ENCODE results near the gene TREX2. TPM values are rescaled to one million over a fixed set of nuclear protein-coding genes. Genes with fewer than 3 reads are reported as not detected.

Gene TREX2
- total RNA-seq, 1 donor from 2014 or later, result 0.80 TPM

GRCh38 chrX:153465691-153466380 is 20.0 kb upstream of the TREX2 start:
- Mint-ChIP-seq H3K9me3 (ENCODE audit: low read depth) (peaks cover 6% of the 10 kb centered on the region), H3K36me3 (ENCODE audit: low read depth) (peaks cover 1% of the 10 kb centered on the region), H3K4me1 (ENCODE audit: low read depth) (peaks cover 9% of the 10 kb centered on the region), H3K27ac (ENCODE audit: unreplicated experiment) (no peak overlapping the region), H3K27me3 (ENCODE audit: low read depth) (no peaks in the 10 kb centered on the region), H3K4me3 (ENCODE audit: unreplicated experiment) (no peak overlapping the region)
- no peak for TF ChIP-seq CTCF (IDR thresholded peaks at IDR 0.05)
- no peak for DNase-seq (ENCODE audit: low spot score)

DNA sequence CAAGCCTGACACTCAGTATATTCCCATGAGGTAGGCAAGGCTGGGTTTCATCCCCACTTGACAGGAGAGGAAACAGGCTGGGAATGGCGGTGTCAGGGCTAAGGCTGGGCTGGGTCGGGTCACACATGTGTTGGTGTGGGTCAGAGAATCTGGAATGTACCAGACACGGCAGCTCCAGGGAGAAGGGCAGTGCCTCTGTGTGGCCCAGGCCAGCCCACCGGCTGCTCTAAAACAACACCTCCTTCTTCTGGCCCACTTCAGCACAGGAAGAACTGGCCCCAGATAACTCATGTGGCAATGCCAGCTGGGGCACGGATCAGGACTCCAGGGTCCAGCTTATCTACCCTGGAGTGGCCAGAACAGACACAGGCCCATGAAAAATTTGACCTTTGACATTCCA is 18.3 kb upstream of the TREX2 start:
- Mint-ChIP-seq H3K36me3 (ENCODE audit: low read depth) (peaks cover 3% of the 10 kb centered on the region), H3K9me3 (ENCODE audit: low read depth) (peaks cover 8% of the 10 kb centered on the region), H3K4me3 (ENCODE audit: unreplicated experiment) (no peak overlapping the region), H3K4me1 (ENCODE audit: low read depth) (peaks cover 15% of the 10 kb centered on the region), H3K27me3 (ENCODE audit: low read depth) (no peaks in the 10 kb centered on the region), H3K27ac (ENCODE audit: unreplicated experiment) (no peak overlapping the region)
- no peak for TF ChIP-seq CTCF (IDR thresholded peaks at IDR 0.05)
- no peak for DNase-seq (ENCODE audit: low spot score)

DNA sequence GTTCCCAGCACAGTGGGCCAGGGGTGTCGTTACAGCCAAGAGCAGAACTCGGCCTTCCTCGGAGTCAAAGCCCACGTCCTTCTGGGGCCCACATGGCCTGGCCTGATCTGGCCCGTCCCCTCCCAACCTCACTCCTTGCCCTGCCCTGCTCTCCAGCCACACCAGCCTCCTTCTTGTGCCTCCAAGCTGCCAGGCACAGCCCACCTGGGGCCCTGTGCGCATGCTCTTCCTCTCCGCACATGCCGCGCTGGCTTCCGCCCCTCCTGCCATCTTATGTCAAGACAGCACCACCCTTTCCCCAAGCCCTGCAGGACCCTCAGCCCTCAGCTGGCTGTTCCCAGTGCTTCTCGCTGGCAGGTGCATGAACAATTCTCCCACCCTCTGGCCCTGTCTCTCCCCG is 17.7 kb upstream of the TREX2 start:
- no peak overlapping the region for H3K27ac Mint-ChIP-seq (ENCODE audit: unreplicated experiment)
- H3K27me3 Mint-ChIP-seq (ENCODE audit: low read depth), result no peaks in the 10 kb centered on the region
- peaks cover 3% of the 10 kb centered on the region for H3K36me3 Mint-ChIP-seq (ENCODE audit: low read depth)
- no peak overlapping the region for H3K4me3 Mint-ChIP-seq (ENCODE audit: unreplicated experiment)
- H3K4me1 Mint-ChIP-seq (ENCODE audit: low read depth), result peaks cover 12% of the 10 kb centered on the region
- no peak for DNase-seq (ENCODE audit: low spot score)
- peaks cover 8% of the 10 kb centered on the region for H3K9me3 Mint-ChIP-seq (ENCODE audit: low read depth)
- no peak for TF ChIP-seq CTCF (IDR thresholded peaks at IDR 0.05)

DNA sequence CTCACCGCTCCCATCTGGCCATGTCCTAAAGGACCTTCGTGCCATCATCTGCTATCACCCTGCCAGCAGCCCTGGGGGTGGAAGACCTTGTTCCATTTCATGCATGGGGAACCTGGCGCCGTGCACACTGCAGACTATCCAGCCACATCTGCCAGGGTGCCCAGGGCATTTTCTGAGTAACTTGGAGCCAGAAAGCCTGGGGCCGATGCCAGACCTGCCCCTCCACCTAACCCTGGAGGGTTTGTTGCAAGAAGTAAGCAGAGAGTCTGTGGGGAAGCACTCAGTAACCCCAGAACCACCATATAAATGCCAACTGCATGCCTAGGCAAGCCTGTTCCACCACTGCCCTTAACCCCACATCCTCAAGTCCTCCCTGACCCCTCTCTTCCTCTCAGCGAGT is 17.2 kb upstream of the TREX2 start:
- H3K27me3 Mint-ChIP-seq (ENCODE audit: low read depth), result no peaks in the 10 kb centered on the region
- peaks cover 3% of the 10 kb centered on the region for H3K36me3 Mint-ChIP-seq (ENCODE audit: low read depth)
- no peak overlapping the region for H3K4me3 Mint-ChIP-seq (ENCODE audit: unreplicated experiment)
- H3K9me3 Mint-ChIP-seq (ENCODE audit: low read depth), result peaks cover 8% of the 10 kb centered on the region
- H3K27ac Mint-ChIP-seq (ENCODE audit: unreplicated experiment), result no peak overlapping the region
- TF ChIP-seq CTCF (IDR thresholded peaks at IDR 0.05), result no peak
- H3K4me1 Mint-ChIP-seq (ENCODE audit: low read depth), result peaks cover 12% of the 10 kb centered on the region
- DNase-seq (ENCODE audit: low spot score), result no peak

DNA sequence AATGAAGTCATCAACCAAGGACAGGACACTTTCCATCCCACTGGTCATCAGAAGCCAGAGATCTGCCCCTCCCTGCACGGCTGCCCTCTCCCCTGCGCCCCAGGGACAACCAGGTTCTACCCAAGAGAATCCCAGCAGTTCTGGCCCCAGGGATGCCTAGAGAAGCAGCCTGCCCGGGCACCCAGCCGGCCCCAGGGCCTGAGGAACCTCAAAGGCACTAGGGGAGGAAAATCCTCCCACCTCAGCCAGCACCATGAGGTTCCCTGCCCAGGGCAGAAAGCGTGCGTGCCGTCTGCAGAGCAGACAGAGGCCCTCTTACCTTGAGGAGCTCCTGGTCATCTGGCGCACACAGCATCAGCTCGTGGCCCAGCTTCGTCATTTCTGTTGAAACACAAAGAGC is 16.4 kb upstream of the TREX2 start:
- H3K36me3 Mint-ChIP-seq (ENCODE audit: low read depth), result peaks cover 3% of the 10 kb centered on the region
- peaks cover 12% of the 10 kb centered on the region for H3K4me1 Mint-ChIP-seq (ENCODE audit: low read depth)
- TF ChIP-seq CTCF (IDR thresholded peaks at IDR 0.05), result no peak
- no peak for DNase-seq (ENCODE audit: low spot score)
- H3K9me3 Mint-ChIP-seq (ENCODE audit: low read depth), result peaks cover 8% of the 10 kb centered on the region
- no peaks in the 10 kb centered on the region for H3K27me3 Mint-ChIP-seq (ENCODE audit: low read depth)
- no peak overlapping the region for H3K27ac Mint-ChIP-seq (ENCODE audit: unreplicated experiment)
- no peak overlapping the region for H3K4me3 Mint-ChIP-seq (ENCODE audit: unreplicated experiment)
